OCI-LY3 (cell line): Measurements from ENCODE around the gene USP47.

Source experiments
- H2AFZ ChIP-seq: fragments of 200-600, 300-600 bp; shearing (Covaris generic); 2 replicates; pipeline ENCODE4 v1.6.0; 2014; ENCODE audit warnings: antibody characterized with exemption, low read depth, low read length
- H3K27ac ChIP-seq: fragments of 200-600, 300-600 bp; sonication (generic); 2 replicates; pipeline ENCODE4 v1.5.1; 2014; ENCODE audit warnings: mild to moderate bottlenecking, low read length, moderate library complexity, mixed read lengths
- H3K27me3 ChIP-seq: fragments of 200-600, 300-600 bp; sonication (generic); 2 replicates; pipeline ENCODE4 v1.6.1; 2014; ENCODE audit warnings: low read depth, low read length, mixed read lengths
- H3K36me3 ChIP-seq: fragments of 200-600, 300-600 bp; sonication (generic); replicated peaks from 2 replicates; pipeline ENCODE3; 2014; ENCODE audit warnings: low read depth, low read length, mixed read lengths
- H3K4me1 ChIP-seq: fragments of 300-600, 200-600 bp; sonication (generic); 2 replicates; pipeline ENCODE4 v1.6.1; 2014; ENCODE audit warnings: low read length, mixed read lengths
- H3K4me2 ChIP-seq: fragments of 200-600, 300-600 bp; sonication (generic); 2 replicates; pipeline ENCODE4 v1.6.1; 2014; ENCODE audit warnings: low read length, mixed read lengths
- H3K4me3 ChIP-seq: fragments of 300-600, 200-600 bp; sonication (generic); 2 replicates; pipeline ENCODE4 v1.5.1; 2014; ENCODE audit warnings: antibody characterized with exemption, mild to moderate bottlenecking, low read length, moderate library complexity
- H3K79me2 ChIP-seq: fragments of 300-600, 200-600 bp; shearing (Covaris generic); 2 replicates; pipeline ENCODE4 v1.6.1; 2014; ENCODE audit warnings: mild to moderate bottlenecking, low read length, mixed read lengths
- H3K9ac ChIP-seq: fragments of 300-600, 200-600 bp; shearing (Covaris generic); 2 replicates; pipeline ENCODE4 v1.6.0; 2014; ENCODE audit warnings: mild to moderate bottlenecking, low read length, moderate library complexity
- H3K9me3 ChIP-seq: fragments of 200-600, 300-600 bp; shearing (Covaris generic); 2 replicates; pipeline ENCODE4 v1.6.1; 2014; ENCODE audit warnings: low read length, mixed read lengths; ENCODE audit not compliant: insufficient read depth
- H4K20me1 ChIP-seq: fragments of 200-600, 300-600 bp; sonication (generic); 2 replicates; pipeline ENCODE4 v1.6.1; 2016; ENCODE audit warnings: low read length, mixed read lengths; ENCODE audit not compliant: insufficient read depth
- CTCF ChIP-seq: fragments of 200-600, 300-600 bp; sonication (generic); IDR thresholded peaks from 2 replicates; pipeline ENCODE4 v1.5.1; 2014; ENCODE audit warnings: antibody characterized with exemption, low read length, low read depth
- EZH2phosphoT487 ChIP-seq: fragments of 200-600 bp; shearing (Covaris generic); IDR thresholded peaks from 2 replicates; pipeline ENCODE4 v1.6.1; 2018; ENCODE audit warnings: antibody characterized with exemption, mixed run types, low read depth

USP47 gene

GRCh38 chr11:11841723-11842420 lies at the start of gene USP47:
USP47 (plus strand) TSS chr11:11841972; CDS start chr11:11842186, 214 bp downstream.
- H3K9me3 ChIP-seq: no peaks in the 10 kb centered on the region
- peak within 1 kb of the TSS; percentile 89 for H3K4me2 ChIP-seq
- peak within 1 kb of the TSS; percentile 98 for H2AFZ ChIP-seq
- peaks cover 32% of the 10 kb centered on the region for H3K4me1 ChIP-seq
- H3K4me3 ChIP-seq: peak within 1 kb of the TSS; percentile 95
- H3K27ac ChIP-seq: peak within 1 kb of the TSS; percentile 80
- H3K79me2 ChIP-seq: peaks cover 51% of the 10 kb centered on the region
- TF ChIP-seq EZH2phosphoT487: no peak
- peak; percentile 48; the same call in 1 of the 2 replicates for TF ChIP-seq CTCF
- peak within 1 kb of the TSS; percentile 93 for H3K9ac ChIP-seq
- no peaks in the 10 kb centered on the region for H3K36me3 ChIP-seq
- H4K20me1 ChIP-seq: peaks cover 41% of the 10 kb centered on the region
- no peaks in the 10 kb centered on the region for H3K27me3 ChIP-seq

- H4K20me1 ChIP-seq: no peaks in the 10 kb centered on the region
- H3K27me3 ChIP-seq: peaks cover 16% of the 10 kb centered on the region
- no peak overlapping the region for H3K4me2 ChIP-seq
- no peak overlapping the region for H3K4me3 ChIP-seq
- no peaks in the 10 kb centered on the region for H3K9me3 ChIP-seq
- no peak overlapping the region for H3K27ac ChIP-seq
- no peaks in the 10 kb centered on the region for H3K36me3 ChIP-seq
- no peak for TF ChIP-seq CTCF
- TF ChIP-seq EZH2phosphoT487: no peak
- H3K9ac ChIP-seq: no peak overlapping the region
- no peak overlapping the region for H2AFZ ChIP-seq
- no peaks in the 10 kb centered on the region for H3K79me2 ChIP-seq
- H3K4me1 ChIP-seq: no peaks in the 10 kb centered on the region
Measured at GRCh38 chr11:11793073-11793472, 48.7 kb upstream of the USP47 start.

GRCh38 chr11:11798586-11799438 lies 43.0 kb upstream of the USP47 start:
- Histone ChIP-seq H3K27me3 (peaks cover 34% of the 10 kb centered on the region), H2AFZ (no peak overlapping the region), H3K4me2 (no peak overlapping the region), H4K20me1 (no peaks in the 10 kb centered on the region), H3K27ac (no peak overlapping the region), H3K36me3 (no peaks in the 10 kb centered on the region), H3K9ac (no peak overlapping the region), H3K9me3 (no peaks in the 10 kb centered on the region), H3K79me2 (no peaks in the 10 kb centered on the region), H3K4me3 (no peak overlapping the region), H3K4me1 (no peaks in the 10 kb centered on the region)
- TF ChIP-seq EZH2phosphoT487 (no peak), CTCF (peak; percentile 53)

GRCh38 chr11:11805228-11805627 lies 36.5 kb upstream of the USP47 start:
- no peaks in the 10 kb centered on the region for H3K9me3 ChIP-seq
- H3K27me3 ChIP-seq: peaks cover 4% of the 10 kb centered on the region; the same call in 1 of the 2 replicates
- no peak for TF ChIP-seq EZH2phosphoT487
- TF ChIP-seq CTCF: no peak
- no peaks in the 10 kb centered on the region for H3K79me2 ChIP-seq
- no peak overlapping the region for H3K4me2 ChIP-seq
- no peak overlapping the region for H3K27ac ChIP-seq
- H4K20me1 ChIP-seq: no peaks in the 10 kb centered on the region
- H3K9ac ChIP-seq: no peak overlapping the region
- no peak overlapping the region for H2AFZ ChIP-seq
- H3K36me3 ChIP-seq: no peaks in the 10 kb centered on the region
- H3K4me3 ChIP-seq: no peak overlapping the region
- no peaks in the 10 kb centered on the region for H3K4me1 ChIP-seq
